ENCODE results near the gene KCNH5.

The KCNH5 gene

DNA sequence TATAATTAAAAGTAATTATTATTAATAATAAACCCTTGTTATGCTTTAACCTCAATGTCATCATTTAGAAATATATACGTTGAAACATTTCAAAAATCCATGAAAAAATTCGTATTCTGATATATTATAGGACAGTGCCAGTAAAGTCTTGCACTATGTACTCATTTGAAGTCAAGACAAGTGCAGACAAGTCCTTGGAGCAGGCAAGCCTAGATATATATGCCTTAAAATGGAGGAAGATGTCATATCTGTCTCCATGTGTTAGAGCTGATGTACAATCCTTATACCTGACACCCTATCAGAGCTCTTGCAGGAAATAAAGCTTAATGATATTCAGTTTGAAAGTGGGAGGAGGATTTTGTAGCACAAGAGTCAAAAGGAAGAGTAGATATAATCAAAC lies 310.4 kb downstream of the KCNH5 start:
- no peak for DNase-seq

DNA sequence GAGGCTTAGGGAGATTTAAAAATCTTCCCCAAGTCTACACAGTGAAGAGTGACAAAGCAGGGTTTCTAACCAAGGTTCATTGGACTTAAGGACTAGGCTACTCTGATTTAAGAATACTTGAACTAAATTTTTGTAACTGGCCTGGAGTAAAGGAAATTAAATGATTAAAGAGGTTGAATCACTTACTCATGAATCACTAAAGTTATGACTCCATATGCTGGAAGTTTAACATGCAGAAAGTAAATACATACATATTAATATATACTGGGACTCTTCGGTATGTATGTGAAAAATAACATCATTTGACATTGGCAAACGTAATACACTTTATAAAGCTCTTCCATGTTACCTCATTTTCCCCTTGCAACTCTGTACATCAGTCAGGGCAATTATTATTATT lies 322.9 kb downstream of the KCNH5 start:
- TF ChIP-seq POLR2A (IDR thresholded peaks at IDR 0.05; ENCODE audit: low read length) (no peak), GATA1 (IDR thresholded peaks at IDR 0.05; ENCODE audit: low read depth, low read length) (no peak)

More for the DNA sequence above, 310.4 kb downstream of the KCNH5 start:
- TF ChIP-seq POLR2A (IDR thresholded peaks at IDR 0.05; ENCODE audit: low read length) (no peak), GATA1 (IDR thresholded peaks at IDR 0.05; ENCODE audit: low read depth, low read length) (no peak)

DNA sequence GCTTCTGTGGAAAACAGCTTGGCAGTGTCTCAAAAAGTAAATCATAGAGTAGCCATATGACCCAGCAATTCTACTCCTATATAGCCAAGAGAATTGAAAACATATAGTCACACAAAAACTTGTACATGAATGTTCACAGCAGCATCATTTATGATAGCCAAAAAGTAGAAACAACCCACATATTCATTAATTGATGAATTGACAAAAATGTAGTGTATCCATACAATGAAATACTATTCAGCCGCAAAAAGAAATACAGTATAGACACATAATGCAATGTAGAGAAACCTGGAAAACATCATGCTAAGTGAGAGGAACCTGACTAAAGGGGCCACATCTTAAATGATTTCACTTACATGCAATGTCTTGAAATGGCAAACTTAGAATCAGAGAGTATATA lies 326.6 kb downstream of the KCNH5 start:
- DNase-seq, result no peak
- TF ChIP-seq POLR2A (IDR thresholded peaks at IDR 0.05; ENCODE audit: low read length), result no peak
- no peak for TF ChIP-seq GATA1 (IDR thresholded peaks at IDR 0.05; ENCODE audit: low read depth, low read length)

More for the DNA sequence above, 322.9 kb downstream of the KCNH5 start:
- DNase-seq, result no peak

DNA sequence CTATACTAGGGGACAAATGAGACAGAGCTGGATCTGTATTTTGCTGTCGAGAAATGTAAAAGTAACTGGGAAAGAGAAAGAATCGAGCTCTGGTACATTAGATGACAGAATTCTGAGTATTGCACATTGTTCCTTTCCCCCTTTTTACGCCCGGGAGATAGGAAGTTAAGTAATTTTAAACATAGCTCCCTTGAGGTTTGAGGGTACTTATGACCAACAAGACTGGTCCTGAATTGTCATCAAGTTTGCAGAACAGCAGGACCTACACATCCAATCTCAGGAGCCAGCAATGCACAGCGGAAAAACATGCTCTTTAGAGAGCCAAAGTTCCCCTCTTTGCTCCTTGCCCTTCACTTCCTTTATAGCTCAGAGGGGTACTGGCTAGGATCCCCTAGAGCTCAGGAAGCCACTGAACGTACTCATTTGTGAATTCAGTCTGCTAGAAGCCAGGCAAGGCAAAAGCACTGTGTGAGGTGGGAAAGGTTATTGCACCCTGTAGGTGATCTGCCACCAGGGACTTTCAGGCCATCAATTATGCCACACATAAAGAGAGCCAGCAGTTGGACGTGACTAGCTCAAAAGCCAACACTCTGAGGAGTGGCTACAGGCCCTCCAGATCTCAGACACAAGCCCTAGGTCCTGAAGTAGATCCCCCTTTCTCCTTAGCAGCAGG lies 333.8 kb downstream of the KCNH5 start:
- TF ChIP-seq POLR2A (IDR thresholded peaks at IDR 0.05; ENCODE audit: low read length) (no peak), GATA1 (IDR thresholded peaks at IDR 0.05; ENCODE audit: low read depth, low read length) (no peak)
- DNase-seq, result no peak

DNA sequence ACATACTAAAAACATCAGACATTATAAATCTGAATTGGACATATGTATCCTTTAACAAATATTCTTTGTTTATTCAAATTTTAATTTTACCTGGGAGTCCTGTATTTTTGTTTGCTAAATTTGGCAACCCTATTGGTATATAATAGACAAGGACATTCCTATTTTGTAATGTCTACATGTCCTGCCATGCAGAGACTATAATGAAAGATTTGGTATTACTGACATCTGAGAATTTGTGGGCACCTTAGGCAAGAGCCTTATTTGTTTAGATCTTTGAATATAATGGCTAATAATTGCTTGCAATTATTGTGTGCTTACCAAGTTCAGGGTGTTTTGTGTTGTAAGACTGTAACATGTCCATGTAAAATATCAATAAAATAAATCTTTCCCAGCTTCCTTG lies 334.4 kb downstream of the KCNH5 start:
- no peak for TF ChIP-seq GATA1 (IDR thresholded peaks at IDR 0.05; ENCODE audit: low read depth, low read length)
- TF ChIP-seq POLR2A (IDR thresholded peaks at IDR 0.05; ENCODE audit: low read length), result no peak

DNA sequence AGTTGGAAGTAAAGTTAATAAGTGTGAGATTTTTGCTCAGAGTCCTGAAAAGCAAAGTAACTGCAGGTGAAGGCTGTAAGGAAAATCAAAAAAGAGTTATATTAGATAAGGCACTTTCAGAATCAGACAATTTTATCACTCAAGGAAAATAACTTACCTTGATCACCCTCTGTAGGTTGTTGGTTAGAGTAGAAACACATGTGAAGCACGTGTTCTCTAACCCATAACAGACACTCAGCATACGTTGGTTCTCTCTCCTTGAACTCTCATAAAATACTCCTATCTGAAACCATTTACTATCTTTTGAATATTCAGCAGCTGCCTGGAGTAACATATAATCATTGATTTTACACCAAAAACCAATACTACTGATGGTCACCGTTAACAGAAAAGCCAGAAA lies 335.5 kb downstream of the KCNH5 start:
- TF ChIP-seq GATA1 (IDR thresholded peaks at IDR 0.05; ENCODE audit: low read depth, low read length), result no peak
- TF ChIP-seq POLR2A (IDR thresholded peaks at IDR 0.05; ENCODE audit: low read length), result no peak
- DNase-seq, result no peak

More for the DNA sequence above, 334.4 kb downstream of the KCNH5 start:
- no peak for DNase-seq

DNA sequence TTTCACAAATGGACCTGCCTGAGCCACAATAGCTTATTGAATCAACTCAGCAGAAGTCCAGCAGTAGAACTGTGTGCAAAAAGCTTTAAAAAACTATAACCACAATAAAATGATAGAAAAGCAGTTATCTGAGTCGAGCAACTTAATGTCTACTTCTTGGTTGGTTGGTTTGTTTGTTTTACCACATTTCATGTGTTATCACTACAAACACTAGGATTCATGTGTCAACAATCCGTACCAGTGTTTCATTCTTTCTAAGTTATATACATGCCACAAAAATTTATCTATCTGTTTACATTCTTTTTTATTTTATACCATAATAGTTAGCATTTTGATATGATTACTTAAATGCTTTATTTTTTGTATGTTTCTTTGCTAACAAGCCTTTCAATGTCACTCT lies 339.0 kb downstream of the KCNH5 start:
- TF ChIP-seq POLR2A (IDR thresholded peaks at IDR 0.05; ENCODE audit: low read length) (no peak), GATA1 (IDR thresholded peaks at IDR 0.05; ENCODE audit: low read depth, low read length) (no peak)
- DNase-seq, result no peak

DNA sequence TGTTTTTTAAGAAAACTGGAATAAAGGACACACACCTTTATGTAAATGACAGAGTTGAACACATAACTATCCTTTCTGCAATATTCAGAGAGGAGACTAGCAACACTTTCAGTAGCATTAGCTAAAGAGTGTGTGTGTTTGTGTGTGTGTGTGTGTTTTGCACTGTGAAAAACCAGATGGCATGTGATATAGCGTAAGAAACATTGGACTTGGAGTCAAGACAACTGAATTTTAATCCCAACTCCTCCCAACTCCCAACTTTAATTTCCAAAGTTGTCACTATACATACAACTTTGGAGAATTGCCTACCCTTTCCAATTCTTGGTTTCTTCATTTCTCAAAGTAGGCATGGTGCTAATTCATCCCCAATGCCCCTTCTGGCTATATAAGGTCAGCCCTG lies 347.8 kb downstream of the KCNH5 start:
- no peak for TF ChIP-seq POLR2A (IDR thresholded peaks at IDR 0.05; ENCODE audit: low read length)
- TF ChIP-seq GATA1 (IDR thresholded peaks at IDR 0.05; ENCODE audit: low read depth, low read length), result no peak
- no peak for DNase-seq

DNA sequence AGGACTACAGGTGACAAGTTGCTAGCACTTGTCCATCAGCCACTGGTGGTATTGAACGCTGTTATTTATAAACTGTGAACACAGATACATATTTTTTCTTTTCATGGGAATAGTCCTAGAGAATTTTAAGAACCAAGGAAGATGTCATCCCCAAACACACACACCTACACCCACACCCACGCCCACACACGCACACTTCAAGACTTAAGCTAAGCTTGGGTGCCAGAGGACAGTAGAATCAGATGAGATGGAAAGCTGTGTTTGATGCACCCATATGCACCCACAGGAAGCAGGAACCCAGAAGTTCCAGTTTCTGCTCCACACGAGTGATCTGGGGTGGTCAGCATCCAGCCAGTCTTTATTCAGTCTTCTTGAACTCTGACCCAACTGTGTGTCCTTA lies 348.3 kb downstream of the KCNH5 start:
- TF ChIP-seq POLR2A (IDR thresholded peaks at IDR 0.05; ENCODE audit: low read length) (no peak), GATA1 (IDR thresholded peaks at IDR 0.05; ENCODE audit: low read depth, low read length) (no peak)
- no peak for DNase-seq

DNA sequence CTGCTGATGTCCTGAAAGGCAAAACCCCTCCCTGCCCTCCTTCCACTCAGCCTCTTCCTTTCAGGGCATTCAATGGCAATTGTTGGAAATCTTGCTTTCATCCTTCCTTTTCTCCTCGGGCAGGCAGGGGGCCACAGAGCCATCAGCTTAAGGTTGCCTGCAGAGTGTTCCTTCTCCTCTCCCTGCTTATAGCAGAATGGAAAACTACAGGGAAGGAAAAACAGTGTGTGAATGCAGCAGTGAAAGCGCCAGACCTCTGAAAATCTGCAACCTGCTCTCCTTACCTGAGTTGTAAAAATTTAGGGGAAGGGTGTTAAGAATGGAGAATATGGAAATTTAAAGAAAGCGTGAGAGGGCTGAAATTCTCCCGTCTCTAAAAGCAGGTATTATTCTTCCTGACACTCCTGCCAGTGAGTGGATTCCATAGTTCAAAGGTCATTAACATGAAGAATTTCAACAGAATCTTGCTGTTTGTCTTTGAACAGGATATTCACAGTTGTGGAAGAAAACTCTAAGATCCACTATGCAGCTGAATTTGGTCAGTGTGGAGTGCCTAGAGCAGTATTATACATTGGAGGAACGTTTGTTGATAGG lies 348.8 kb downstream of the KCNH5 start:
- no peak for TF ChIP-seq POLR2A (IDR thresholded peaks at IDR 0.05; ENCODE audit: low read length)
- no peak for TF ChIP-seq GATA1 (IDR thresholded peaks at IDR 0.05; ENCODE audit: low read depth, low read length)
- no peak for DNase-seq

DNA sequence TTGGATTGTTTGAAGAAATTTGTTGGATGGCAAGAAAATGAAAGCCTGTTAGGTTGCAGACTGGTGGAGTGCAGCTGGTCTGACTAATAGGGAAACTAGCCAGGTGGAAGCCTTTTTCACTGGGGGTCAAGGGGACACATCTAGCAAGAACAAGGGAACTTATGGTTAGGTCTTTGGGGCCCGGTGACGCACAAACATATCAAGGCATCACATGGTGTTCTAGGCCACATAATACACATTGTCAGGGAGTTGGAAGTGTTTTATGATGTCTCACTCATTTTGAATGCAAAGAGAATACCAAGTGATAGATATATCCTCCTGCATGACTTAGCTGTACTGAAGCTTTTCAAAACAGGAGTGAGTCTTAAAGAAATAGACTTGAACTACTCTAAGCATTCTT lies 351.2 kb downstream of the KCNH5 start:
- TF ChIP-seq POLR2A (IDR thresholded peaks at IDR 0.05; ENCODE audit: low read length), result no peak
- no peak for TF ChIP-seq GATA1 (IDR thresholded peaks at IDR 0.05; ENCODE audit: low read depth, low read length)
- no peak for DNase-seq

DNA sequence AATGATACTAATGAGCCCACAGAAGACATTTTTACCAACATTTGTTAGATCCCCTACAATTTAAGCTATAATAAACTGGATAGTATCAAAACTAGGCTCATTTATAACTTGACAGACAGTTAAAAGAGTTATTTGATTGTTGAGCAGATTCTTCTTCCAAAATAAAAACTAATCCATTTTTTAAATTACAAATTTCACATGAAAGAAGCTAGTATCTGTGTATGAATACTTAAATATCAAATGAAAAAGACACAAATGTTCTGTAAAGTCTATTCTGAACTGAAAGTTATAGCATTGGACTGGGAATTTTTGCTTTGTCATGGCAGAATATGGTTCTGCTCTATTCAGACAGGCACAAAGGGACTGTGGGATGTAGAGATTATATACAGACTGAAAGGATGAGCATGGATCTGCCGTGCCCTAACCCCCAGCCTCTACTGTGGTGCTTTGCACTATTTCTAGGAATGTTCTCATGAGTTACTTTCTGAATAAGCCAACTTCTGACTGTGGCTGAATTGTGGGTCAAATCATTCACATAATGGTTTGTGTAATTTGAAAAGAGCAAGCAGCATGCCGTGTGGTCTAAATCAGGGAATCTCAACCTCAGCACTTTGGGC lies 352.7 kb downstream of the KCNH5 start:
- TF ChIP-seq GATA1 (IDR thresholded peaks at IDR 0.05; ENCODE audit: low read depth, low read length) (no peak), POLR2A (IDR thresholded peaks at IDR 0.05; ENCODE audit: low read length) (no peak)
- DNase-seq, result no peak

DNA sequence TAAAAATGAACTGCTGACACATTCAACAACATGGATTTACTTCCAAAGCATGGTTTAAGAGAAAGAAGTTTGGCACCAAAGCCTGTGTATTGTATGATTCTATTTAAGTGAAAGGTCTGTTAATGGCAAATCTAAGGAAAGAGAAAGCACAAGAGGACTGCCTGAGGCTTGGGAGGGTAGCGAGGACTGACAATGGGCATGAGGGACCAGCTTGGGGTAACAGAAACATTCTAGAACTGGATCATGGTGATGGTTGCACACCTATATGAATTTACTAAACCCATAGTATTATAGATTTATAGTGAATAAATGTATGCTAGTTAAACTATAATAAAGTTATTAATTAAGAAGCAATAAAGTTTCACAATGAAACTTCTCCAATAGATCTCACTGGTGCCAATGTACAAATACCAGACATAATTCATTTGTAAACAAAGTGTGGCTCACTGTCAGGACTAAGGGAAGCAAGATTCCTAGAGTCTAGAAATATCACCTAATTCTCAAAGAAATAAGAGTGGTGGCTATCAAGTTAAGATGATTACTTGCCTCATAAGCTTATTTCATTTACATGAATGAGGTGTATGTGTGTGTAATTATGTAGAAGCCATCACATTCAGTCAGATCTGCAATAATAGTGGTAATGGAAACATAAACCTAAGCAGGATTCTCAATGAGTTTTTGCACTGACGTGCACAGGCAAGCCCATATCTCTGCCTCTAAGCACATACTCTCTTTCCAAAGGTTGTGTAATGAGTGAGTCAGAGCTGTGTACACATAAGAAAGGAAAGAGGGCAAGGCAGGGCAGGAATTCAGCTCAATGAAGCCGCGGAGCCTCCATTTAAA lies 353.4 kb downstream of the KCNH5 start:
- TF ChIP-seq GATA1 (IDR thresholded peaks at IDR 0.05; ENCODE audit: low read depth, low read length) (no peak), POLR2A (IDR thresholded peaks at IDR 0.05; ENCODE audit: low read length) (no peak)
- no peak for DNase-seq

DNA sequence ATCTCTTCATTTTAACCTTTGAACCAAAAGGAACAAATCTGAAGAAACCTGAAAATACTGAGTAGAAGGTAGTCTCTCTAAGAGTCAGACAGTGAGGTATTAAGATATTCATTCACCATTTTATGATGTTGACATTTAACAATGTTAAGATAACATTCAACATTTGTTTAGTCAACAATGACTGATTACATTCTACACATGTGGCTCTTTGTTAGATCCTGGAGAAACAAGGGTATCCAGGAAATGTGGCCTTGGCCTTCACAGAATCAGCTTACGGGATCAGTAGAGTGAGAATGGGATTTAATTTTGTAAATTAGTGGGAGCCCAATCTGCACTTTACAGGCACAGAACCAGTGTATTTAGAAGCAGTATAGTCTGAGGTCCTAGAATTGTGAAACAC lies 355.5 kb downstream of the KCNH5 start:
- no peak for TF ChIP-seq POLR2A (IDR thresholded peaks at IDR 0.05; ENCODE audit: low read length)
- TF ChIP-seq GATA1 (IDR thresholded peaks at IDR 0.05; ENCODE audit: low read depth, low read length), result no peak
- DNase-seq, result no peak

Data from erythroblast (primary cell).